Mesothelial cell of epicardium (in vitro differentiated cells): Measurements from ENCODE around the gene PRKCA. TPM values are rescaled to one million over a fixed set of nuclear protein-coding genes. Genes with fewer than 3 reads are reported as not detected.

Experiments
- DNase-seq, 2 experiments: peaks; one replicate each; pipeline ENCODE4 v3.0.0; 2021; ENCODE audit warnings: low spot score in 2 of 2; ENCODE audit not compliant: unreplicated experiment in 2 of 2
- H3K27ac Mint-ChIP-seq: 2 replicates; pipeline ENCODE4 v1.8.0; 2021; ENCODE audit warnings: mixed read lengths
- H3K27me3 Mint-ChIP-seq: 2 replicates; pipeline ENCODE4 v1.8.0; 2021; ENCODE audit warnings: low read depth, mixed read lengths
- H3K36me3 Mint-ChIP-seq: 2 replicates; pipeline ENCODE4 v1.8.0; 2021; ENCODE audit warnings: mixed read lengths
- H3K4me1 Mint-ChIP-seq: 2 replicates; pipeline ENCODE4 v1.8.0; 2021; ENCODE audit warnings: mixed read lengths
- H3K4me3 Mint-ChIP-seq: 2 replicates; pipeline ENCODE4 v1.8.0; 2021; ENCODE audit warnings: mild to moderate bottlenecking, moderate library complexity, mixed read lengths
- H3K9me3 Mint-ChIP-seq: 2 replicates; pipeline ENCODE4 v1.8.0; 2021; ENCODE audit warnings: mixed read lengths
- CTCF ChIP-seq: fragments of 200-600 bp; sonication (generic); IDR thresholded peaks from one replicate; pipeline ENCODE4 v1.5.0; 2021; ENCODE audit warnings: antibody characterized with exemption; ENCODE audit not compliant: unreplicated experiment
- total RNA-seq: library from RNA; stranded (reverse); gene quantifications from 3 replicates; pipeline ENCODE4 v1.2.1, GENCODE V29; 2021

The PRKCA gene
- total RNA-seq, 1 donor from 2014 or later, result 15.2 TPM

DNA sequence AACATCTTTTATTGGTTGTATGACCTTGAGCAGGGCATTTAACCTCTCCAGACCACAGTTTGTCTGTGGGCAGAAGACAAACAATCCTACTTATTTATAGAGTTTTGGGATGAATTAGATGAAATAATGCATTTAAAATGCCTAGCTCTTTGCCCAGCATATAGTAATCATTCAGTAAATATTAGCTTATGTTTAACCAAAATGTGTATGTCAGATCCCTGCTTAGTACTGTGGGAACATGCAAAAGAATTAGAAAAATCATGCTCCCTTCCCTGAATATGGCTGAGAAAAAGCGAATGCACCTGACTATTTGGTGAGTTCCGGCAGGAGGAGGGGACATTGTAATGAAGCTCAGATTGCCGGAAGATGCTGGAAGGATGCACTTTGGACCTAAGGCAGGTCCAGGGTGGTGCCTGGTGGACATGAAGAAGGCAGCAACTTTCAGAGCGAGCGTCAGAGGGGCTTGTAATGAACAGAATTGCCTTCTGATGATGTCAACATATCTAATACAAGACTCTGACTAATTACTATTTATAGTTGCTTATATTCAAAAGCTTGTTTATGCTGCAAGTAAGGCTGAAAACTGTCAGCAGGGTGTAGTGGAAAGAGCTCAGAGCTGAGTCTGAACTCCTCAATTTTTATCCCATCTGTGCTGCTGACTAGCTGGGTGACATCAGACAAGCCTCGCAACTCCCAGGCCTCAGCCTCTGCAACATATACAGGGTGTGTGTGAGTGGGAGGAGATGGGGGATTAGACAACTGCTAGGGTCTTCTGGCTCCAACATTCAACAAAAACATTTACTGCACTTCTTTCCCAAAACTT, 221.2 kb downstream of the PRKCA start:
- no peaks in the 10 kb centered on the region for H3K9me3 Mint-ChIP-seq
- H3K36me3 Mint-ChIP-seq, result no peaks in the 10 kb centered on the region
- peaks cover 11% of the 10 kb centered on the region for H3K4me1 Mint-ChIP-seq
- H3K4me3 Mint-ChIP-seq, result no peak overlapping the region
- no peak for TF ChIP-seq CTCF
- no peak for DNase-seq
- H3K27me3 Mint-ChIP-seq, result peaks cover 2% of the 10 kb centered on the region
- H3K27ac Mint-ChIP-seq, result no peak overlapping the region

DNA sequence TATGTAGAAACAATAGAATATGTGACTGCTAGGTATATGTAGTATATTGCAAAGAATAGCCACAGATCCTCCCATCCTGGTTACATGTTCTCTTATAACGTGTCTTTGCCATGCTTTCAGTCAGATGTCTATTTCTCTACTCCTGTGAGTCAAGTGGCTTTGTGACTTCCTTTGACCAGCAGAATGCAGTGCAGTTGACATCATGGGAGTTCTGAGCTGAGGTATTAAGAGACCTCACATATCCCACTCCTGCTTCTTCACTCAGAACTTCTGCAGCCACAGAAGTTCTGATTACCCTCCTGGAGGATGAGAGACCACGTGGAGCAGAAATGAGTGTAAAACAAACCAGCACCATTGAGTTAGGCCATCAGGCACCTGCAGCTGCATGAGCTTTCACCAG, 222.5 kb downstream of the PRKCA start:
- H3K9me3 Mint-ChIP-seq, result no peaks in the 10 kb centered on the region
- no peak for DNase-seq
- peaks cover 11% of the 10 kb centered on the region for H3K4me1 Mint-ChIP-seq
- TF ChIP-seq CTCF, result no peak
- H3K27me3 Mint-ChIP-seq, result peaks cover 2% of the 10 kb centered on the region
- no peak overlapping the region for H3K4me3 Mint-ChIP-seq
- no peak overlapping the region for H3K27ac Mint-ChIP-seq
- no peaks in the 10 kb centered on the region for H3K36me3 Mint-ChIP-seq

- Mint-ChIP-seq H3K9me3 (no peaks in the 10 kb centered on the region), H3K4me1 (peaks cover 11% of the 10 kb centered on the region), H3K4me3 (no peak overlapping the region), H3K27ac (no peak overlapping the region), H3K36me3 (no peaks in the 10 kb centered on the region), H3K27me3 (peaks cover 4% of the 10 kb centered on the region)
- TF ChIP-seq CTCF, result no peak
- no peak for DNase-seq
Measured at GRCh38 chr17:66525338-66525737, 222.9 kb downstream of the PRKCA start.

- DNase-seq, result no peak
- H3K36me3 Mint-ChIP-seq, result no peaks in the 10 kb centered on the region
- H3K4me1 Mint-ChIP-seq, result peaks cover 11% of the 10 kb centered on the region
- no peaks in the 10 kb centered on the region for H3K9me3 Mint-ChIP-seq
- no peak for TF ChIP-seq CTCF
- H3K27ac Mint-ChIP-seq, result no peak overlapping the region
- peaks cover 4% of the 10 kb centered on the region for H3K27me3 Mint-ChIP-seq
- no peak overlapping the region for H3K4me3 Mint-ChIP-seq
Measured at GRCh38 chr17:66526827-66527226, 224.4 kb downstream of the PRKCA start.

- peaks cover 4% of the 10 kb centered on the region for H3K27me3 Mint-ChIP-seq
- DNase-seq, result no peak
- no peaks in the 10 kb centered on the region for H3K9me3 Mint-ChIP-seq
- no peak overlapping the region for H3K4me3 Mint-ChIP-seq
- no peak for TF ChIP-seq CTCF
- H3K36me3 Mint-ChIP-seq, result no peaks in the 10 kb centered on the region
- H3K4me1 Mint-ChIP-seq, result peaks cover 8% of the 10 kb centered on the region
- H3K27ac Mint-ChIP-seq, result no peak overlapping the region
Measured at GRCh38 chr17:66527335-66527734, 224.9 kb downstream of the PRKCA start.
